Kidney (tissue), 14 donors: ENCODE data around the gene ANGPT4. TPM values are rescaled to one million over a fixed set of nuclear protein-coding genes. Genes with fewer than 3 reads are reported as not detected.

Experiments
- DNase-seq, 5 donors: peaks; one replicate each; pipeline ENCODE4 v3.0.0-alpha.2; 2013 to 2020
- FAIRE-seq: peaks from 2 replicates; lab custom pipeline; 2012; peaks lifted over from hg19 to GRCh38; lab: Jason Lieb, UNC
- H3K27ac ChIP-seq, 2 donors: one replicate each; pipeline ENCODE4 v1.7.0; 2013; ENCODE audit warnings: low read depth in 2 of 2, low read length in 2 of 2, inconsistent platforms in 1 of 2
- H3K27me3 ChIP-seq: one replicate; pipeline ENCODE4 v1.7.1; 2013; ENCODE audit warnings: low read length, inconsistent platforms; ENCODE audit not compliant: control insufficient read depth, insufficient read depth
- H3K36me3 ChIP-seq, 3 donors: one replicate each; pipeline versions ENCODE4 v1.7.0 to v1.7.1; 2013; ENCODE audit warnings: low read length in 3 of 3, control low read depth in 1 of 3, inconsistent platforms in 1 of 3; ENCODE audit not compliant: insufficient read depth in 3 of 3, control insufficient read depth in 2 of 3
- H3K4me1 ChIP-seq, 3 donors: one replicate each; pipeline versions ENCODE4 v1.7.0 to v1.7.1; 2013; ENCODE audit warnings: low read length in 3 of 3, inconsistent platforms in 1 of 3, low read depth in 1 of 3; ENCODE audit not compliant: control insufficient read depth in 2 of 3, insufficient read depth in 2 of 3
- H3K4me3 ChIP-seq, 3 donors: one replicate each; pipeline versions ENCODE4 v1.7.0 to v1.8.1; 2013; ENCODE audit warnings: low read length in 3 of 3, control low read depth in 1 of 3, inconsistent platforms in 1 of 3
- H3K9ac ChIP-seq, 3 donors: one replicate each; pipeline versions ENCODE4 v1.7.0 to v1.7.1; 2013; ENCODE audit warnings: low read length in 3 of 3, control low read depth in 1 of 3, inconsistent platforms in 1 of 3
- H3K9me3 ChIP-seq, 3 donors: one replicate each; pipeline versions ENCODE4 v1.7.0 to v1.7.1; 2013; ENCODE audit warnings: low read length in 3 of 3, control low read depth in 1 of 3, inconsistent platforms in 1 of 3; ENCODE audit not compliant: control insufficient read depth in 2 of 3, insufficient read depth in 1 of 3
- CTCF ChIP-seq: IDR thresholded peaks from 3 replicates; pipeline ENCODE4 v1.5.1; 2012; ENCODE audit warnings: mild to moderate bottlenecking, moderate library complexity, borderline replicate concordance; ENCODE audit not compliant: insufficient read depth; ENCODE audit errors: extremely low read depth
- intact Hi-C: fragments of 100-400 bp; cut with DNase I; formaldehyde crosslinking; loops from one replicate; pipeline ENCODE4 v1.11.1; 2022
- polyA plus RNA-seq: library from polyadenylated mRNA; stranded (reverse); fragments of 350-450 nt; fragmentation: Illumina TruSeq; extraction: RNeasy Lipid Tissue Mini Kit (QIAGEN cat#74804); gene quantifications from one replicate; pipeline ENCODE4 v1.2.3, GENCODE V29; 2014; ENCODE audit warnings: low read depth, low replicate concordance; ENCODE audit not compliant: insufficient read depth
- total RNA-seq: library from RNA; stranded (reverse); fragmentation: NEBNext Ultra II Directional; extraction: Animal tissue kit (Norgen Biotek cat#: 25700); gene quantifications from one replicate; pipeline ENCODE4 v1.2.1, GENCODE V29; 2021
- donor health status: control.
- donor health status: control.
- donor health status: control.
- donor health status: control.
- donor health status: control.
- donor health status: DM: yes; HTN: yes; CAD: no.
- donor health status: Normal renal cell carcinoma (clear cell type).

ANGPT4 gene
- total and polyA plus RNA-seq, 2 donors from 2014 or later, result 0.24 to 0.57 TPM

- H3K4me3 ChIP-seq, result no peak overlapping the region
- H3K27me3 ChIP-seq, result no peaks in the 10 kb centered on the region
- H3K36me3 ChIP-seq, result no peaks in the 10 kb centered on the region
- intact Hi-C loops, result no loop called here
- DNase-seq (no peak), FAIRE-seq (no peak)
- no peak overlapping the region for H3K27ac ChIP-seq
- no peak overlapping the region for H3K9ac ChIP-seq
- H3K4me1 ChIP-seq, result peaks cover 0 to 9% (median 6%) of the 10 kb centered on the region in 3 donors
- no peak for TF ChIP-seq CTCF
- H3K9me3 ChIP-seq, result no peaks in the 10 kb centered on the region
Measured at GRCh38 chr20:848193-848592, 67.9 kb downstream of the ANGPT4 start.

- Histone ChIP-seq H3K27me3 (no peaks in the 10 kb centered on the region), H3K9ac (no peak overlapping the region), H3K4me3 (no peak overlapping the region), H3K9me3 (no peaks in the 10 kb centered on the region), H3K36me3 (no peaks in the 10 kb centered on the region), H3K4me1 (peaks cover 0 to 9% (median 6%) of the 10 kb centered on the region in 3 donors), H3K27ac (no peak overlapping the region)
- FAIRE-seq, result no peak
- DNase-seq, result peak in 2 of 5 donors; percentile 28 to 76
- intact Hi-C loops, result no loop called here
- TF ChIP-seq CTCF, result no peak
Measured at GRCh38 chr20:846894-847278, 69.2 kb downstream of the ANGPT4 start.

GRCh38 chr20:845941-846893, 69.9 kb downstream of the ANGPT4 start:
- H3K36me3 ChIP-seq, result no peaks in the 10 kb centered on the region
- peak overlapping the region in 1 of 2 donors; percentile 23 for H3K27ac ChIP-seq
- H3K4me3 ChIP-seq, result peak overlapping the region in 1 of 3 donors; percentile 35
- FAIRE-seq, result no peak
- H3K9ac ChIP-seq, result no peak overlapping the region
- TF ChIP-seq CTCF, result no peak
- peaks cover 0 to 12% (median 6%) of the 10 kb centered on the region in 3 donors for H3K4me1 ChIP-seq
- intact Hi-C loops, result no loop called here
- H3K27me3 ChIP-seq, result no peaks in the 10 kb centered on the region
- H3K9me3 ChIP-seq, result no peaks in the 10 kb centered on the region
- DNase-seq, result no peak
